ELF-1 (cell line): ENCODE measurements around the gene CAMK2A.
"Not testable (repeated sequence)": the region's sequence is repeated elsewhere in the genome, so short reads cannot be mapped to it uniquely, and the experiment has no call there.

Source experiments
- DNase-seq: peaks from one replicate; pipeline ENCODE4 v3.0.0-alpha.2; 2016; ENCODE audit warnings: low read depth, low spot score

Gene CAMK2A

DNA sequence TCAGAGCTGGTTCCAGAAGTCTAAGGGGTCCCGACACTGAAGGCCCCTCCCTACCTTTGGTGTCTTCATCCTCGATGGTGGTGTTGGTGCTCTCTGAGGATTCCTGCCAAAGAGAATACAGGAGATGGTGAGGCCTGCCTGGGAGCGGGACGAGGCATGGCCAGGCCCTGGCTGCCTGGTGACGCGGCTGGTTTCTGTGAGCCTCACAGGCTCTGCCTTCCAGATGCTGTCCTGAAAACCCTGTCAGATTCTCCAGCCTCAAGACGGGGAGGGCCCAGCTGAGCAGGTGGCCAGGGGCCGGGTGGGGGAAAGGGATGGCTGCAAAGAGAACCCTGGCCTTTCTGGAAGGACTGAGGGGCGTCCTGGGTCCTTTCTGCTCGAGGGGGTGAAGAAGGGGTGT lies 50.9 kb downstream of the CAMK2A start:
- DNase-seq: no peak

- DNase-seq: no peak
These were observed 52.4 kb downstream of the CAMK2A start for GRCh38 chr5:150236981-150237754.

GRCh38 chr5:150236313-150236712 lies 53.3 kb downstream of the CAMK2A start:
- no peak for DNase-seq

DNA sequence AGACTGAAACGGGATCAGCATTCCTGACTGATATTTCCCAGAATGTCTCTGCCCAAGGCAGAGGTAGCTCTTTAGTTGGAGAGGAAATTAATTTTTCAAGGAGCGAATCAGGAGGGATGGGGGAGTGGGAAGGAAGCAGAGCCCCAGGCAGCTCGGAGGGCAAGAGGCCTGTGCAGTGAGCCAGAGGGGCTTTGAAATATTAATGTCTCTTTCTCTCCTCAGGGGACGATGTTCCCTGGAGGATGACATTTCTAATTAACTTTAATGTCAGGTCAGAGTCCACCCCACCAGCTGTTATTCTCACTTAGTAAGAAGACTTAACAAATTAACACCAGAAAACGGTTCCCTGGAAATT lies 54.1 kb downstream of the CAMK2A start:
- DNase-seq: no peak

- DNase-seq: no peak
These were observed 54.7 kb downstream of the CAMK2A start for GRCh38 chr5:150234576-150235499.

DNA sequence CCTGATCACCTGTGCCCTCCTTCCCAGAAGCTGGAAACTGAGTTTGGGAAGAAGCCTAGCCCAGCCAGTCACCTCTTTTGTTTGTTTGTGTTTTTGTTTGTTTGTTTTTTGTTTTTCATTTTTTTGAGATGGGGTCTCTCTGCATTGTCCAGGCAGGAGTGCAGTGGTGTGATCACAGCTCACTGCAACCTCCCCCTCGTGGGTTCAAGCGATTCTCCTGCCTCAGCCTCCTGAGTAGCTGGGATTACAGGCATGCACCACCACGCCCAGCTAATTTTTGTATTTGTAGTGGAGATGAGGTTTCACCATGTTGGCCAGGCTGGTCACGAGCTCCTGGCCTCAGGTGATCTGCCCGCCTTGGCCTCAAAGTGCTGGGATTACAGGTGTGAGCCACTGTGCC lies 55.9 kb downstream of the CAMK2A start:
- not testable (repeated sequence) for DNase-seq

GRCh38 chr5:150230842-150231241 lies 58.7 kb downstream of the CAMK2A start:
- DNase-seq: no peak

GRCh38 chr5:150229571-150229970 lies 60.0 kb downstream of the CAMK2A start:
- no peak for DNase-seq

GRCh38 chr5:150227606-150228273 lies 61.8 kb downstream of the CAMK2A start:
- no peak for DNase-seq

GRCh38 chr5:150227036-150227435 lies 62.5 kb downstream of the CAMK2A start:
- no peak for DNase-seq

- no peak for DNase-seq
These were observed 65.0 kb downstream of the CAMK2A start for GRCh38 chr5:150224483-150225027.

DNA sequence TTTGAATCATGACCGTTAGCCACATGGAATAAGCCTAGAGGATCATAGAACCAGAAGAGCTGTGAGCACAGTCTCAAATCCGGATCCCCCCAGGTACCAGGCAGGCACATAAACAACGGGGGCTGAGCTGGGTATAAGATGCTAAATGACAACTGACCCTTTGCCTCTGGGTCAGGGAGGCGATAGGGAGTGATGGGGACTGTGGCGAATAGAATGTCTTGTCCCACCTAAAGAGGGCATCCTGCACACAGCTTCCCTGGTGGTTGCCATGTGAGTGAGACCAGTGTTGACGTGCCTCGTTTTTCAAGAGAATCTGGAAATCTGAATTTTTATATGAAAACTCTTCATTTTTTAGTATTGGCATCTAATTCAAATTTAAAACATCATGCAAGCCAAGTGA lies 66.1 kb downstream of the CAMK2A start:
- no peak for DNase-seq

GRCh38 chr5:150222906-150223305 lies 66.7 kb downstream of the CAMK2A start:
- DNase-seq: no peak

DNA sequence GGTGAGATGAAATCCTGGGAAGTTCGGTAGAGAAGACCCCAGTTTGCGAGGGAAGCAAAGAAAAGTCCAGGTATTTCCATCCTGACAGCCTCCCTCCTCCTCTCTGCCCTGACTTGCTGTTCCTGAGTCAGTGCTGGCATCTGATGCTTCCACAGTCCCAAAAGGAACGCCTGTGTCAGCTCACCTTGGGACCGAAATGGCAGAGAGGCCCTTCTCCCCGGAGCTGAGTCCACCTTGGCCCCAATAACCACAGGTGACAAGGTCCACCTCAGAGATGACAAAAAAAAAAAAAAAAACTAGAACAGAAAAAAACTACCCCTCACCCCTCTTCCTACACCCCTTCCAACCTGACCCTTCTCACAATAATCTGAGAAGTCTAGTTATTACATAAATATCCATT lies 68.1 kb downstream of the CAMK2A start:
- no peak for DNase-seq

- no peak for DNase-seq
These were observed 69.7 kb downstream of the CAMK2A start for GRCh38 chr5:150219861-150220260.

DNA sequence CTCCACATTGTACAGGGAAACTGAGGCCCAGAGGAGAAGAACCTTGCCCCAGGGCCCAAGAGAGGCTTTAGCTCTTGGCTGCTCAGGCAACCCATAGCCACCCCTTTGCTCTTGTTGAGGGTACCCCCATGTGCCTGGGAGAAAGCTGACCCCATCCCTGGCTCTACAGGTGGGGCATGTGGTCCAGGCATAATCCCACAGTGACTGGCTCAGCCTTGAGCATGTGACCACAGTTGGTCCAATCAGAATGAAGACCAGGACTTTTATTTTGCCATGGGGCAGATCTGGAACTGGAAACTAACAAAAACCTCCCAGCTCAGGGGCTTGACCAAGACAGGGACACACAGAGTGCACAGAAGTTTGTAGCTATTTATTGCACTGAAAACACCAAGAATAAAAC lies 70.4 kb downstream of the CAMK2A start:
- no peak for DNase-seq

DNA sequence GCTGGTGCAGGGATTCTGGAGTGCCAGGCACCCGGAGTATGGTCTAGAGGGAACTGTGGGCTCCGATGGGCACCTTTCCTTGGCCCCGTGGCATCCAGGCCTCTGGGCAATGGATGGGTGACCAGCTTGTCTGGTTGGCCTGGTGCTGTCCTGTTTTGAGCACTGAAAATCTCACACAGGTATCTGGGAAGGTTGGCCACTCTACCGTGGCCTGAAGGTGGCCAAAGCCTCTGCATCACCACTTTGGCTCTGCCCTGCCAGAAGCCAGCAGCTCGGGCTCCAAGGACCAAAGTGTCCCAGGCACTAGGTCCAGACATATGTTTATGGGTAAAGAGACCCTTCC lies 70.9 kb downstream of the CAMK2A start:
- no peak for DNase-seq

GRCh38 chr5:150217873-150218692 lies 71.5 kb downstream of the CAMK2A start:
- DNase-seq: peak; percentile 94

GRCh38 chr5:150217038-150217437 lies 72.5 kb downstream of the CAMK2A start:
- DNase-seq: no peak

GRCh38 chr5:150215979-150216944 lies 73.3 kb downstream of the CAMK2A start:
- no peak for DNase-seq
